Measurements from ENCODE around the gene RTRAF. TPM values are rescaled to one million over a fixed set of nuclear protein-coding genes. Genes with fewer than 3 reads are reported as not detected.
A peak's percentile ranks its signal among the peaks of the same experiment; 100 is the strongest.

RTRAF gene
- total and polyA plus RNA-seq, 2 of the 8 experiments (the other 6 are each of a cell fraction or from before 2014, with no cell fraction given): 149 to 359 TPM

GRCh38 chr14:51988221-51988620 is 1.1 kb upstream of the RTRAF start:
- Histone ChIP-seq H3K4ac (replicated peaks; ENCODE audit: insufficient read length, low read depth, low read length) (no peak overlapping the region), H2BK20ac (ENCODE audit: low read length) (no peak overlapping the region), H3K4me3 (ENCODE audit: extremely low read depth in 1 of 4, insufficient read depth in 2 of 4, low read depth in 3 of 4, low read length in 4 of 4) (peak overlapping the region in 1 of 4 experiments; percentile 94; a peak in 1 of 8 replicates), H3K27me3 (replicated peaks in 1 of 4; ENCODE audit: control insufficient read depth in 3 of 4, extremely low read depth in 1 of 4, insufficient read depth in 3 of 4, low read length in 3 of 4) (no peaks in the 10 kb centered on the region; a peak in 1 of 7 replicates), H4K20me1 (replicated peaks in 1 of 2; ENCODE audit: control insufficient read depth in 1 of 2, insufficient read depth in 2 of 2, low read length in 2 of 2) (peaks cover 0 to 6% of the 10 kb centered on the region in 2 experiments), H3K18ac (ENCODE audit: extremely low read depth, low read length) (no peak overlapping the region), H3K14ac (ENCODE audit: insufficient read length) (no peak overlapping the region), H3K9ac (replicated peaks in 1 of 4; ENCODE audit: extremely low read depth in 1 of 4, low read depth in 3 of 4, low read length in 3 of 4) (no peak overlapping the region), H4K5ac (ENCODE audit: insufficient read length, low read depth, low read length) (no peak overlapping the region), H2BK5ac (ENCODE audit: low read depth, low read length) (no peak overlapping the region), H3K79me1 (ENCODE audit: low read depth, low read length) (no peaks in the 10 kb centered on the region), H3K27ac (ENCODE audit: low read depth, low read length) (no peak overlapping the region), H2BK15ac (ENCODE audit: low read length) (0 out of 2 replicates have a peak overlapping the region, but pooled peaks have one; percentile 12), H2AFZ (ENCODE audit: low read length) (peak overlapping the region; percentile 76; the same call in 1 of the 2 replicates), H3K23ac (ENCODE audit: insufficient read length) (no peak overlapping the region), H4K8ac (ENCODE audit: extremely low read depth, insufficient read depth, low read length) (no peak overlapping the region), H3K79me2 (ENCODE audit: control insufficient read depth in 1 of 2, insufficient read depth in 2 of 2, low read length in 2 of 2) (peaks cover 11 to 35% of the 10 kb centered on the region in 2 experiments), H4K91ac (replicated peaks; ENCODE audit: insufficient read length, low read length) (no peak overlapping the region), H3K4me1 (replicated peaks in 1 of 4; ENCODE audit: control insufficient read depth in 3 of 4, insufficient read depth in 4 of 4, low read length in 3 of 4) (peaks cover 0 to 2% (median 0%) of the 10 kb centered on the region in 4 experiments; a peak in 2 of 7 replicates), H2BK12ac (ENCODE audit: low read depth, low read length) (no peak overlapping the region), H3K56ac (replicated peaks; ENCODE audit: insufficient read length, low read depth, low read length) (no peak overlapping the region), H3K4me2 (ENCODE audit: insufficient read depth in 1 of 2, low read depth in 2 of 2, low read length in 2 of 2) (peak overlapping the region in 1 of 2 experiments; percentile 84; a peak in 1 of 4 replicates), H2BK120ac (replicated peaks; ENCODE audit: low read depth, low read length) (no peak overlapping the region), H3K23me2 (ENCODE audit: low read depth, low read length) (peaks cover 11% of the 10 kb centered on the region), H2AK5ac (ENCODE audit: low read depth, low read length) (no peak overlapping the region), H3K36me3 (ENCODE audit: control insufficient read depth in 2 of 4, insufficient read depth in 4 of 4, low read length in 3 of 4) (peaks cover 5 to 17% (median 12%) of the 10 kb centered on the region in 4 experiments; a peak in 6 of 8 replicates), H3K9me3 (ENCODE audit: insufficient read depth in 2 of 2, low read depth in 1 of 2, low read length in 1 of 2) (no peaks in the 10 kb centered on the region)
- no peak for DNase-seq (ENCODE audit: low read depth in 1 of 2, low spot score in 2 of 2)
- ChIA-PET POLR2A (ENCODE audit: partially characterized antibody) (interaction anchor here (1.0 kb wide), 1 partner anchor 32 kb away, joined by 3 read pairs; no protein-coding TSS in a partner anchor), CTCF (ENCODE audit: partially characterized antibody) (interaction anchor here (1.5 kb wide), 1 partner anchor 9 kb away, joined by 6 read pairs; no protein-coding TSS in a partner anchor)
- no peak for TF ChIP-seq NANOG (IDR thresholded peaks at IDR 0.05; ENCODE audit: insufficient read depth, low read depth, low read length, poor library complexity, severe bottlenecking)
- TF ChIP-seq SP2 (IDR thresholded peaks at IDR 0.05; ENCODE audit: low read length): no peak
- TF ChIP-seq NRF1 (IDR thresholded peaks at IDR 0.05; ENCODE audit: low read depth, low read length): no peak
- no peak for TF ChIP-seq SP4 (IDR thresholded peaks at IDR 0.05; ENCODE audit: low read length)
- no peak for TF ChIP-seq SRF (IDR thresholded peaks at IDR 0.05; ENCODE audit: low read depth, low read length)
- no peak for TF ChIP-seq RNF2 (IDR thresholded peaks at IDR 0.05; ENCODE audit: borderline replicate concordance, low read depth, low read length, missing control alignments, poor library complexity, severe bottlenecking)
- 84% methylated on average over 1 of the region's 1 CpG; no CpG with 5 or more reads in 1 of the 2 experiments for WGBS, 2 experiments (ENCODE audit: extremely low coverage in 1 of 2, insufficient coverage in 1 of 2, insufficient read length in 1 of 2, insufficient replicate concordance in 2 of 2, low coverage in 1 of 2, low lambda C conversion rate in 2 of 2, missing lambda C conversion rate in 1 of 2)
- no peak for FAIRE-seq

Measured in H1 (cell line).